Epithelial cell of esophagus (primary cell): ENCODE results near the gene DHX38.

Source experiments
- DNase-seq: peaks from one replicate; pipeline ENCODE4 v3.0.0; 2010; ENCODE audit warnings: low read depth
- H3K4me3 ChIP-seq: 2 replicates; pipeline ENCODE4 v1.5.1; 2011; ENCODE audit warnings: mild to moderate bottlenecking, low read length, control low read depth
- CTCF ChIP-seq: IDR thresholded peaks from 2 replicates; pipeline ENCODE4 v1.5.1; 2011; ENCODE audit warnings: low read depth, mild to moderate bottlenecking, low read length, control low read depth, inconsistent platforms; ENCODE audit not compliant: insufficient read depth; ENCODE audit errors: missing control alignments

DHX38 gene

GRCh38 chr16:72105978-72106377, 12.3 kb downstream of the DHX38 start:
- no peak overlapping the region for H3K4me3 ChIP-seq
- no peak for TF ChIP-seq CTCF
- no peak for DNase-seq

- no peak for DNase-seq
- no peak for TF ChIP-seq CTCF
- H3K4me3 ChIP-seq = no peak overlapping the region
Observed at GRCh38 chr16:72107371-72107770, 13.7 kb downstream of the DHX38 start.

- DNase-seq = no peak
- no peak overlapping the region for H3K4me3 ChIP-seq
- TF ChIP-seq CTCF = no peak
Observed at GRCh38 chr16:72108353-72109102, 14.9 kb downstream of the DHX38 start.

- H3K4me3 ChIP-seq = no peak overlapping the region
- TF ChIP-seq CTCF = no peak
- no peak for DNase-seq
Observed at GRCh38 chr16:72109300-72109699, 15.7 kb downstream of the DHX38 start.

- DNase-seq = no peak
- no peak overlapping the region for H3K4me3 ChIP-seq
- TF ChIP-seq CTCF = no peak
Observed at GRCh38 chr16:72109966-72110530, 16.4 kb downstream of the DHX38 start.

GRCh38 chr16:72110662-72111615, 17.3 kb downstream of the DHX38 start:
- no peak overlapping the region for H3K4me3 ChIP-seq
- no peak for TF ChIP-seq CTCF
- no peak for DNase-seq
